GM21528 (cell line): ENCODE results near the gene STAT4.

ENCODE experiments used
- ATAC-seq: cut with Tn5 transposase; IDR thresholded peaks from one replicate; pipeline ENCODE4 v1.9.1; 2021; ENCODE audit warnings: mild to moderate bottlenecking, moderate library complexity; ENCODE audit not compliant: unreplicated experiment, low FRiP score

STAT4 gene

DNA sequence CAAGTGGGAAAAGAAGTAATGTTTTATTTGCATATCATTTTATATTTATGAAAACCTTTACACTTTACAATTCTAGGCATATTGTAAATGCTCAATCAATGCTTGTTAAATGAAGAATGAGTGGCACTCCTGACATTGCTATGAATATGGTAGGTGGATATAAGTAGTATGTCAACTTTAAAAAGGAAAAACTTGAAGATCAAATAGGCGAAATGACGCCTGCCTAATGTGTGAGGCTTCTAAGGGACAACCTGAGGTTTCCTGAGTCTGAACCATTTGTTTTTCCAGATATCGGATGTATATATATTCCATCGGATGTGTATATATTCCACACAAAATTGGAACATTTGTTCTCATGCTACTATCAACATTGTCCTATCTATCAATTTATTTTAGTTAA lies 1.4 kb downstream of the STAT4 start:
- no peak for ATAC-seq

DNA sequence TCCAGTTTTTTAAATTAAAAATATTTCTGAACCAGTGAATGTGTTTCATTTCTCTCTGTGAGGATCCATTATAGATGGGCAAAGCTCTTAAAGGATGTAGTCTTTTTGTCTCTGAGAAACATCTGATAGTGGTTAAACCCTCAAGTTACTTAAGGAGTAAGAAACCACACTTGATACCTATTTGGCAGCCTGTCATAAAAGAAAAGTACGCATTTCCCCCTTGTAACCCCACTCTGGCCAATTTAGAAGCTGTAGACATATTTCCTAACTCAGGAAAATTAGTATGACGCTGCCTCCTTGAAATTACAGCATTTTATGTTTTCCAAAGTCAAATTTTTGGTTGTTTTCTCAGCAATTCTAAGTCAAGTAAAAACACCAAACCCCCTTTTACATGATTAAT lies 2.0 kb downstream of the STAT4 start:
- no peak for ATAC-seq

- no peak for ATAC-seq
Measured at GRCh38 chr2:191148281-191148680, 2.5 kb downstream of the STAT4 start.

DNA sequence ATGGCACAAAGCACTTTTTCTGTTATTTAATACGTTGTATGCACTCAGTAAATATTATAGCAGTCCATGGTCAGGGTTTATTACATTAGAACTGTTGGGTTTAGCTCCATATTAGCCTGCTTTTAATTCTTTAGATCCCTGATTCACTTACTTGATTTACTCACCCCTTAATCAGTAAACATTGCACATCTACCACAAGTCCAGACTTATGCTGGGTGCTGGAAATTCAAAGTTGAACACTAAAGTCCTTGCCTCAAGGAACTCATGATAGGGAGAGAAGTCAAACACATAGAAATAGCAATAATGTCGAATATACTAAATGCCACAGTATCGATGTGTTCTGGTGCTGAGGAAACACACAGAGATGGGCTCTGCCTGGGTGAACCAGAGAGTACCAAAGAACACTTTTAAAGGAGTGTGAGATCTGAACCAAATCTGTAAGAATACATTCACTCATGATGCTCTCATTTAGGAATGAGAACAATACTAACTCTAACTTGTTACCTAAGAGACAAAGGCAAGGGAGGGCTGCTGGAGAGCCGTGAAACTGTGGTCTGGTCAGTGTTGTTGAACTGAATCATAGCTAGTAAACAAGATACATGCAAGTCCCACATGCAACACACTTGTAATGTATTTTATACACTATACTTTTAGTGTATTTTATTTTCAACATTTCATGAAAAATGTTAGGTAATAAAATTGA lies 4.9 kb downstream of the STAT4 start:
- ATAC-seq = no peak

DNA sequence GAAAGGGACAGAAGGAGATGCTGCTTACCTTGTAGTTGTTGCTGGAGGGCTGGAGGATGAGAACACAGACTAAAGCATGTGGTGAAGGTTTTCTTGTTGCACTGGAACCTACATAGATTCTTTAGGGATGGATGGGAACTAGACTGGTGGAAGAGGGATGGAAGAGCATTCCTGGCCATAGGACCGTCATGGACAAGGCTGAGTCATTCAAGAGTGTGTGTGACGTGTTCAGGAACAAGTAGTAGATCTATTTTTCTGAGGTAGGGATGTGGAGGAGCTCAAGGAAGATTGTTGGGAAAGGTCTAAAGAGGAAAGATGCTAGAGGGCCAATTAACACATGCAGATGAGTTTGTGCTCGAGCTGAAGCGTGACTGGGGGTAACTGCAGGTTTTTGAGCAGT lies 6.6 kb downstream of the STAT4 start:
- ATAC-seq = no peak

DNA sequence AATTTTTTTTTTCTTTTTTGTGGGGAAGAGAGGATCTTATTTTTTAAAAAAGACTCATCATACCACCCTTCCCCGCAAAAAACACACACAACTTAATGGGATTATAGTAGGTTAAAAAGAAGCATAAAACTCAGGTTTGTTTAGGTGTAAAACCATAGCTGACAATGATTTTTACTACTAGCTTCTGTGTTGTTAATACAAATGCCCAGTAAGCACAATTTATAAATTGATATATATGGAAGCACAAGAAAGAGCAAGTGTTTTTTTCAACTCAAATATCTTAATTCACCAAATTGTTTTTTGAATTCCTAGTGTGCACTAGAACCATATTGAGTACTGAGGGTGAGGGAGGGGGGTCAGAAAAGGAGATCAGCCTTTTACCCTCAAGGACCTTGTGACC lies 7.0 kb downstream of the STAT4 start:
- ATAC-seq = no peak

DNA sequence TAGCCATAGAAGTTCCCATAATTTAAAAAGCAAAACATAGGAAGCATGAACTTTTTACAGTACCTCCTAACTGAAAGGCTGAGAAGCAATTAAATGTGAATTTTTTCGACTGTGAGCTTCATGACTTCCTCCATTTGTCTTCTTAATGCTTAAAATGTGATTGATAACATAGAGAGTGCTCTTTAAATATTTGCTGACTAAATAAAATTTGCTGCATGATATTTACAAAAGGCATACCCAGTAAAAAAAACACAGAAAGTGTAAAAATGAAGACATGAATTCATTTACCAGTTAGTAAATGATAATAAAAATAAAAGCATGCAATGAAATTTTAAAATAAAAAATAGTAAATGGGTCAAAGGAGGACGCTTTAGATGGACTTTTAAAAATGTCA lies 21.9 kb downstream of the STAT4 start:
- no peak for ATAC-seq

DNA sequence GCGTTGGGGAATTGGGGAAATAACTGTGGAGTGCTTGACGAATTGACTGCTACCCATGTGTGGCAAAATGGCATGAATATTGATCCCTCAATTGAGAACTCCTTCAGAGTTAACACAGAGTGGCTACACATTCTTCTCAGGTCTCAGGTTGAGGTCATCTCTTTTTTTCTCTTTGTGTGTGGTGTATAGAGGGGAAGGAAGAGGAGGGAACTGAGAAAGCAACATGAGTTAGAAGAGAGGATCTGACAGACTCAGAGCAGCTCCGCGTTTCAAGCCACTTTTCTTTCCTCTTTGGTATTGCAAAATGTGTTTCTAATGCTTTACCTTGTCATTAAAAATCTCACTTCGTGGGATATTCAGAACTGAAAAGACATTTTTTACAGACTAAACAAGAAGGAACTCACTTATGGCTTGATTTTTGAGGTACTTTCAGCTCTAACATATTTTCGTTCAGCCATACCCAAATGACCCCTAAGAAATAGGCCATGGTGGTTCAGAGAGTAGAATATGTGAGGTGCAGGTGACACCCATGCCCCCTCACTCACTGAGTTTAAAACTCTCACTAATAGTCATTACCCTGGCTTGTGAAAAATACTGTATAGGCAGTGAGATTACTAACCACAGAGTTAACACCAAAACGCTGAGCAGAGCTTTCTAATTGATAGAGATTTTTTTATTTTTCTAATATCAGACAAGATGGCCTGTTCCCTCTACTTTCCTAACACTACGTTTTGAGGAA lies 22.5 kb downstream of the STAT4 start:
- ATAC-seq = no peak

DNA sequence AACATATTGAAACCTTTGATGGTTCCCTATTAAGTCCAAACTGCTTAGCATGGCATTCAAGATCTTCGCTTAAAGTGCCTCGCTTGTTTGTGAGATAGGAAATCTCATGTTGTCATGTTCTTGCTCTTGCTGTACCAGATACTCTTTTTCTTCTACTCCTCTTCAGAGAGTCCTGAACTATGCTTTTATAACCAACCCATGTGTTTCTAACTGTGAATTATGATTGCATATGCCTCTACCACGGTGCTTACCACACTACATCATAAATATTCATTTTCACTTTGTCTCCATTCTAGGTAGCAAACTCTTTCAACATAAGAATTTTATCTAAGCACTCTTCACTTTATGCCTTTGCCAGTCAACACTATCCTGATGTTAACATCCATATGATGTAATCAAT lies 23.6 kb downstream of the STAT4 start:
- ATAC-seq = no peak

- no peak for ATAC-seq
Measured at GRCh38 chr2:191126386-191127085, 24.3 kb downstream of the STAT4 start.

DNA sequence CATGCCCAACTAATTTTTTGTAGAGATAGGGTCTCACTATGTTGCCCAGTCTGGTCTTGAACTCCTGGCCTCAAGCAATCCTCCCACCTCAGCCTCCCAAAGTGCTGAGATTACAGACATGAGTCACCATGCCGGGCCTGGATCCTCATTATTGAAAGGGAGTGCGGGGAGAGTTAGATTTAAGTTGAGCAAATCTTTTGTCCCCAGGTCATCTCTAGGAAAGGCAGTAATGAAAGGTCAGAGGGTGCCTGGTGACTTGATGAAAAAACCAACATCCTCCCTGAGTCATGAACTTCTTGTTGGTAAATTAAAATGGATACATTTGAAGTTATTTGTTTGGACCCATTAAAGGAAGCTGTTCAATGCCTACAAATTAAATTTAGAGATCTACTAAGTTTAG lies 25.1 kb downstream of the STAT4 start:
- ATAC-seq = no peak

- no peak for ATAC-seq
Measured at GRCh38 chr2:191122638-191123294, 28.0 kb downstream of the STAT4 start.

GRCh38 chr2:191117341-191117740 lies 33.5 kb downstream of the STAT4 start:
- no peak for ATAC-seq

GRCh38 chr2:191115804-191116203 lies 35.0 kb downstream of the STAT4 start:
- no peak for ATAC-seq

DNA sequence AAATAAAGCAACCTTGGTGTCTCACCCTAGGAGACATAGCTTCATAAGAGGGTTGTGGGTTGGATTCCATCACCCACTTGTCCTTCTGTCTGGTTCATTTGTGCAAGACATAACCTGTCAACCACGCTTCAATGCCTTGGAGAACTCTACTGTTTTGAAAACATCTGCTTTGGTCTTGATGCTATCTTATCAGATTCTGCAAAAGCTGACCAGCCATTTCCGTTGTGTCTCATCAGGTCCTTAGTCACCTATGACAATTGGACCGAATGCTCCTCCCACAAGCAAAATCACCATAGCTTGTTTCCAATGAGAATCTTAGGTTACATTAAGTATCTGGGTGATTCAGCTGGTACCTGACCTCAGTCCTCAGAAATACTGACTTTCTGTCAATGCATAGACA lies 35.4 kb downstream of the STAT4 start:
- no peak for ATAC-seq

GRCh38 chr2:191114403-191114886 lies 36.3 kb downstream of the STAT4 start:
- peak; percentile 87 for ATAC-seq

DNA sequence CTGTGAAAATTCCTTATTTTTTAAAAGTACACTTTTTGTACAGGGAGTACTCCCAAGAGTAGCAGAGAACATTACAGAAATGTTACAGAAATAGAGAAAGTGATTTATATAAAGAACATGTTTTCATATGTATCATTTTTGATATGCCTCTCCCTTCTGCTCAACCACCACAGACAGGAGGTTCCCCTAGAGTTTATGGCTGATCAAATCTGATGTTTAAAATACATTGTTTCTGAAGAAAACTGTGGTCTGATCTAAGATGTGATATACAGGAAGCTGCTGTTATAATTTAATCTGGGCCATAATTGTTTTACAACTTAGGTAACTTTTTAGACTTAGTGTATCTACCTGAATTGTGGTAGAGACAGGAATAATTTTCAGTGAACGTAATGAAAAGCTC lies 37.0 kb downstream of the STAT4 start:
- ATAC-seq = no peak

- ATAC-seq = no peak
Measured at GRCh38 chr2:191112448-191112901, 38.3 kb downstream of the STAT4 start.

- no peak for ATAC-seq
Measured at GRCh38 chr2:191109888-191110287, 40.9 kb downstream of the STAT4 start.

DNA sequence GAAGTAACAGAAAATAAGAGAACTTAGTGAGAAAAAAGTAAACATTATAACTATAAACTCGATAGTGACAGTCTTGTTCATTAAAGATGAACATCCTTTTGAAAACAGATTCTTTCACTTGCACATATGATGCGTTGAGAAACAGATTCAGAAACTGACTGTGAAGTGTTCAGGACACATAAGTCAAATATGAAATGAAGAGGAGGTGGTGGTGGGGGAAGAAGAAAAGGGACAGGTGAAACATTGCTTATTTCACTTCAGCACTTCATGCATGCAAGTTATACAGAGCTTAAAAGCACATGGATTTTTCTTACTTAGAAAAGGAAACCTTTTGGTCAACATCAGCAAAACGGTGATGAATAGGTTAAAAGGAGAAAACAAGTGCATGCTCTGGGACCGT lies 42.5 kb downstream of the STAT4 start:
- ATAC-seq = no peak

- ATAC-seq = no peak
Measured at GRCh38 chr2:191105082-191105481, 45.7 kb downstream of the STAT4 start.
